ENCODE measurements around the gene NUBPL.

The NUBPL gene

DNA sequence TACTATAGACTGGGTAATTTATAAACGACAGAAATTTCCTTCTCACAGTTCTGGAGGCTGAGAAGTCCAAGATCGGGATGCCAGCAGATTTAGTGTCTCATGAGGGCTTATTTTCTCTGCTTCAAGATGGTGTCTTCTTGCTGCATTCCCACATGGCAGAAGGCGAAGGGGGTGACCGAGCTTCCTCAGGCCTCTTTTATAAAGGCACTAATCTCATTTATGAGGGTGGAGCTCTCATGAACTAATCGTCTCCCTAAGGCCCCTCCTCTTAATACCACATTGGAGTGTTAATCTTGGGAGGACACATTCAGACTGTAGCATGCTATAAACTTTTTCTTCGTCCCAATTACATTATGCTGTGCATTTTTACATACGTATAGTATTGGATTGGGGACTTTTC lies 315.5 kb downstream of the NUBPL start:
- TF ChIP-seq ZBTB7A (IDR thresholded peaks at IDR 0.05; ENCODE audit: low read depth): no peak

DNA sequence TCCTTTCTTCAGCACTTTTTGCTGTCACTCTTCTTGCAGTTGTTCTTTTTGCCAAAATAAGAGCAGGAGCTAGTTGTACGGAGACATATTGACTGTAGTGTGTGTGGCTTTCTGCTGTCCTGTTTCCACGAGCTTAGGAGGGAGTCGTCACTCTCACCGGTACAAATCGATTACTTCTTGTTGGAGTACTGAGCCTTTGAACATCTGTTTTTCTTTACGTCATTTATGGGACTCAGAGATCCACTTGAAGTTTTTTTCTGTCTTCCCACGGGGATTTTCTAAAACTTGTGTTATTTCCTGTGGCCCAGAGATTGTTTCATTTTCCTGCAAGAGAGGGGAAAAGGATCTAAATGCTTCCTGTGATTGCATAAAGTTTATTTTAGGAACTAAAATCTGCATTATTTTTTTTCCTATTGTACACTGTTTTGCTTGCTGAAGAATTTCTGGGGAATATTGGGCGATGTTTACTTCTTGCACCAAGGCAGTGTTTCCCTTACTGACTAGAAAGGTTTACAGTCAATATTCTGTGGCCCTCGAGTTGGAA lies 316.1 kb downstream of the NUBPL start:
- no peak for TF ChIP-seq ZBTB7A (IDR thresholded peaks at IDR 0.05; ENCODE audit: low read depth)
- TF ChIP-seq RAD21 (IDR thresholded peaks at IDR 0.05; ENCODE audit: low read depth): no peak
- no peak for TF ChIP-seq CREB1 (IDR thresholded peaks at IDR 0.05; ENCODE audit: low read depth)
- no peak for TF ChIP-seq YY1 (IDR thresholded peaks at IDR 0.05; ENCODE audit: low read depth)

DNA sequence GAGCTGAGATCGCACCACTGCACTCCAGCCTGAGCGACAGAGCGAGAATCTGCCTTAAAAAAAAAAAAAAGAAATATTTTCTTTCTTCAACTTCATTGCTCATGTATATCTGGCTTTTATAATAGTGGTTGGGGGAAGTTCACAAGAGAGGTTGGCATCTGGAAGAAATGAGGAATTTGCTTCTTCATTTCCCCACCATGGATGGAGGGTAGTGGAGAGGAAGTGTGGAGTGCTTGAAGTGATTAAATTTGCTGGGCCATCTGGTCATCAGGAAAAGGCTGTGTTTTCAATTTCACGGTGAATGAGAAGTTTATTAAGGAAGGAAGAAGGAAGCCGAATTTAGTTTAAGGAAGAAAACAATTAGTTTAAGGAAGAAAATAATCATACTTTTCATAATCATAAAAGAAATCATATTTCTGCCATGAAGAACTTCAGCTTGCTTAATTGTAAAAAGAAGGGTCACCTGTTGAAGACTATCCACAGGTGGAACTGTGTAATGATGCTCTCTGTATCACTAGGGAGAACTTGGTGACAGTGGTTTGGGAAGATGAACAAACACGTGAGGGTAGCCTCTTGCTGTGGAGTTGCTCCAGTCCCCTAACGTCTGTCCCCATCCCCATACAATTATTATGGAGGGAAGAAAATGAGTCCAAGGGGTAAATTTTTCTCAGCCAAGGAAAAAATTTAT lies 318.6 kb downstream of the NUBPL start:
- TF ChIP-seq, protein P1, sequence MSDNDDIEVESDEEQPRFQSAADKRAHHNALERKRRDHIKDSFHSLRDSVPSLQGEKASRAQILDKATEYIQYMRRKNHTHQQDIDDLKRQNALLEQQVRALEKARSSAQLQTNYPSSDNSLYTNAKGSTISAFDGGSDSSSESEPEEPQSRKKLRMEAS (IDR thresholded peaks at IDR 0.05): no peak
- no peak for TF ChIP-seq CREB1 (IDR thresholded peaks at IDR 0.05; ENCODE audit: low read depth)
- no peak for TF ChIP-seq EP300 (IDR thresholded peaks at IDR 0.05; ENCODE audit: borderline replicate concordance)
- TF ChIP-seq, protein P2, sequence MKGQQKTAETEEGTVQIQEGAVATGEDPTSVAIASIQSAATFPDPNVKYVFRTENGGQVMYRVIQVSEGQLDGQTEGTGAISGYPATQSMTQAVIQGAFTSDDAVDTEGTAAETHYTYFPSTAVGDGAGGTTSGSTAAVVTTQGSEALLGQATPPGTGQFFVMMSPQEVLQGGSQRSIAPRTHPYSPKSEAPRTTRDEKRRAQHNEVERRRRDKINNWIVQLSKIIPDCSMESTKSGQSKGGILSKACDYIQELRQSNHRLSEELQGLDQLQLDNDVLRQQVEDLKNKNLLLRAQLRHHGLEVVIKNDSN (IDR thresholded peaks at IDR 0.05): no peak
- no peak for TF ChIP-seq YY1 (IDR thresholded peaks at IDR 0.05; ENCODE audit: low read depth)
- TF ChIP-seq TEAD4 (IDR thresholded peaks at IDR 0.05): no peak
- no peak for TF ChIP-seq ZBTB7A (IDR thresholded peaks at IDR 0.05; ENCODE audit: low read depth)
- TF ChIP-seq CEBPB (IDR thresholded peaks at IDR 0.05): no peak
- TF ChIP-seq RAD21 (IDR thresholded peaks at IDR 0.05; ENCODE audit: low read depth): no peak

DNA sequence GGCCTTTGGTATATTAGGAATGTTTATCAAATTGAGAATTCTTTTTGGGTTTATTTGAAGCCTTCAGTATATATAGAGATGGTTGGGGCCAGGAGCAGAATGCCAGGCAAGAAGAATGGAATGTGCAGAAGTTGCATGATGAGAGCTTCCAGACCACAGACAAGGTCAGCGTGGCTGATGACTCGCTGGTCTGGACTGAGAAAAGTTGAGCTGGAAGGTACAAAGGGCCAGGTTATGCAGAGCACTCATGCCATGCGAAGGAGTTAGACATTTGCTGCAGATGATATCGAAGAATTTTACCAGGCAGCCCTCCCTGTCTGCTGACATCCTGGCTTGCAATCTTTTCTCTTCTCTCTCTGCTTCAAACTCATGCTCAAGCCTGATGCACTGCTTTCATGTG lies 319.7 kb downstream of the NUBPL start:
- no peak for TF ChIP-seq EGR1 (IDR thresholded peaks at IDR 0.05)
- no peak for TF ChIP-seq TEAD4 (IDR thresholded peaks at IDR 0.05)
- no peak for TF ChIP-seq YY1 (IDR thresholded peaks at IDR 0.05; ENCODE audit: low read depth)
- TF ChIP-seq, protein P1 (IDR thresholded peaks at IDR 0.05): no peak

DNA sequence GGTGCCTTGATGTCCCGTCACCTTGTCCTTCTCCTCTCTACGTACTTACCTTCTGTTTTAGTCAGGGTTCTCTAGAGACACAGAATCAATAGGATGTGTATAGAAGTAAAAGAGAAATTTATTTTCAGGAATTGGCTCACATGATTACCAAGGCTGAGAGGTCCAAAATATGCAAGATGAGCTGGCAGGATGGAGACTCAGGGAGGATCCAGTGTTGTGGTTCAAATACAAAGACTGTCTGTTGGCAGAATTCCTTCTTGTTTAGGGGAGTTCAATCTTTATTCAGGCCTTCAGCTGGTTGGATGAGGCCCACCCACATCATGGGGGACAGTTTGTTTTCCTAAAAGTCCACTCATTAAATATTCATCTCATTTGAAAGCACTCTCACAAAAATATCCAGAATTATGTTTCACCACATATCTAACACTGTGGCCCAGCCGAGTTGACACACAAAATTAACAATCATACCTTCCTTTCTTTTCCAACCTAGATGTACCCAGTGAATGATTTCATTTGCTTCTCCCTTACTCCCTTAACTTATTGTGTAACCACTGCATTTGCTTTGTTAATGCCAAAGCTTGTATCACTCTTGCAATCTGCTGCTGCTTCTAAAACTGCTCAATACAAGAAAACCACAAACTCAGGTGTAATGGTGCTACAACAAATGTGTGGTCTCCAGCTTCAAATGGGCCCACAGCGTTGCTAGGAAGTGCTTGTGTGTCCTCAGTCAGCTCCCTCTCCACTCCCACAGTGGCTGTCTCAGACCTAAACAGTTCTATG lies 320.5 kb downstream of the NUBPL start:
- TF ChIP-seq EP300 (IDR thresholded peaks at IDR 0.05; ENCODE audit: borderline replicate concordance) (no peak), TAF1 (IDR thresholded peaks at IDR 0.05; ENCODE audit: low read depth) (no peak), CEBPB (IDR thresholded peaks at IDR 0.05) (no peak), YY1 (IDR thresholded peaks at IDR 0.05; ENCODE audit: low read depth) (no peak), RAD21 (IDR thresholded peaks at IDR 0.05; ENCODE audit: low read depth) (no peak), TEAD4 (IDR thresholded peaks at IDR 0.05) (no peak), FOXM1 (IDR thresholded peaks at IDR 0.05; ENCODE audit: borderline replicate concordance, low read depth) (no peak)

DNA sequence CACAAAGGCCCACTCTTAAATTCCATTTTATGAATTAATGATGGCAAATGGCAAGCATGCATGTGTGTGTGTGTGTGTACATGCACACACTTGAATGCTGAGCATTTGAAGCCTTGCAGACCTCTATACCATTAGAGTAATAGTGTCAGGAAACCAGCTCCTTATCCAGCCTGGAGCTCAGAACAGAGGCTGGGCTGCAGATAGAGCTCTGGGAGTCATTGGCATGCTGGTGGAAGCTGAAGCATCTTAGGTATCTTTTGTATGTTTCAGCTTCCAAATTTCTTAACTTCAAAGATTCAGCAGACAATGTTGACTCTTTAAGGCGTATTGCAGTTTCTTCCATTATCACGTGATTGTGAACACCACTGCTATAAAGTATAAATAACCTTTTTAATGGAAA lies 323.0 kb downstream of the NUBPL start:
- no peak for TF ChIP-seq NFIC (IDR thresholded peaks at IDR 0.05)
- no peak for TF ChIP-seq EGR1 (IDR thresholded peaks at IDR 0.05)

DNA sequence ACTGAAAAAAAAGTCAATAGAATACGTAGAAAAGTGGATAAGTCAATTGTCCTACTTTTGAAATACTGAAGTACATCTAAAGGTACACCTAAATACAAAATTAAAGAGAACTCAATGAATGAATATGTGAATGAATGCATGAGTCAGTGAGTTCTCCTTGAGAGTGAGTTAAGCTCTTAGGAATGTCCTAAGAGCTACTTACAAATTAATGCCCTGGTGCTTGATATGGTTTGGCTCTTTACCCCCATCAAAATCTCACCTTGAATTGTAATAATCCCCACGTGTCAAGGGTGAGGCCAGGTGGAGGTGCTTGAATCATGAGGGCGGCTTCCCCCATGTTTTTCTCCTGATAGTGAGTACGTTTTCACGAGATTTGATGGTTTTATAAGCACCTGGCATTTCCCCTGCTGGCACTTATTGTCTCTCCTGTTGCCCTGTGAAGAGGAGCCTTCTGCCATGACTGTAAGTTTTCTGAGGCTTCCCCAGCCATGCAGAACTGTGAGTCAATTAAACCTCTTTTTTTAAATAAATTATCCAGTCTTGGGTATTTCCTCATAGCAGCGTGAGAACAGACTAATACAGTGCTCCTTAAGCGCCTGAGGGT lies 323.7 kb downstream of the NUBPL start:
- TF ChIP-seq FOXM1 (IDR thresholded peaks at IDR 0.05; ENCODE audit: borderline replicate concordance, low read depth) (no peak), NFIC (IDR thresholded peaks at IDR 0.05) (no peak), CREB1 (IDR thresholded peaks at IDR 0.05; ENCODE audit: low read depth) (no peak), TEAD4 (IDR thresholded peaks at IDR 0.05) (no peak), CEBPB (IDR thresholded peaks at IDR 0.05) (no peak), ZBTB7A (IDR thresholded peaks at IDR 0.05; ENCODE audit: low read depth) (no peak), YY1 (IDR thresholded peaks at IDR 0.05; ENCODE audit: low read depth) (no peak), EGR1 (IDR thresholded peaks at IDR 0.05) (no peak), EP300 (IDR thresholded peaks at IDR 0.05; ENCODE audit: borderline replicate concordance) (no peak), RAD21 (IDR thresholded peaks at IDR 0.05; ENCODE audit: low read depth) (no peak), TCF12 (IDR thresholded peaks at IDR 0.05; ENCODE audit: low read depth) (no peak)
- TF ChIP-seq, protein P2 (IDR thresholded peaks at IDR 0.05): no peak
- TF ChIP-seq, protein P3, sequence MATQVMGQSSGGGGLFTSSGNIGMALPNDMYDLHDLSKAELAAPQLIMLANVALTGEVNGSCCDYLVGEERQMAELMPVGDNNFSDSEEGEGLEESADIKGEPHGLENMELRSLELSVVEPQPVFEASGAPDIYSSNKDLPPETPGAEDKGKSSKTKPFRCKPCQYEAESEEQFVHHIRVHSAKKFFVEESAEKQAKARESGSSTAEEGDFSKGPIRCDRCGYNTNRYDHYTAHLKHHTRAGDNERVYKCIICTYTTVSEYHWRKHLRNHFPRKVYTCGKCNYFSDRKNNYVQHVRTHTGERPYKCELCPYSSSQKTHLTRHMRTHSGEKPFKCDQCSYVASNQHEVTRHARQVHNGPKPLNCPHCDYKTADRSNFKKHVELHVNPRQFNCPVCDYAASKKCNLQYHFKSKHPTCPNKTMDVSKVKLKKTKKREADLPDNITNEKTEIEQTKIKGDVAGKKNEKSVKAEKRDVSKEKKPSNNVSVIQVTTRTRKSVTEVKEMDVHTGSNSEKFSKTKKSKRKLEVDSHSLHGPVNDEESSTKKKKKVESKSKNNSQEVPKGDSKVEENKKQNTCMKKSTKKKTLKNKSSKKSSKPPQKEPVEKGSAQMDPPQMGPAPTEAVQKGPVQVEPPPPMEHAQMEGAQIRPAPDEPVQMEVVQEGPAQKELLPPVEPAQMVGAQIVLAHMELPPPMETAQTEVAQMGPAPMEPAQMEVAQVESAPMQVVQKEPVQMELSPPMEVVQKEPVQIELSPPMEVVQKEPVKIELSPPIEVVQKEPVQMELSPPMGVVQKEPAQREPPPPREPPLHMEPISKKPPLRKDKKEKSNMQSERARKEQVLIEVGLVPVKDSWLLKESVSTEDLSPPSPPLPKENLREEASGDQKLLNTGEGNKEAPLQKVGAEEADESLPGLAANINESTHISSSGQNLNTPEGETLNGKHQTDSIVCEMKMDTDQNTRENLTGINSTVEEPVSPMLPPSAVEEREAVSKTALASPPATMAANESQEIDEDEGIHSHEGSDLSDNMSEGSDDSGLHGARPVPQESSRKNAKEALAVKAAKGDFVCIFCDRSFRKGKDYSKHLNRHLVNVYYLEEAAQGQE (IDR thresholded peaks at IDR 0.05; ENCODE audit: low read depth): no peak
- TF ChIP-seq, protein P1 (IDR thresholded peaks at IDR 0.05): no peak
